Measurements from ENCODE around the gene AKR1C2. TPM values are rescaled to one million over a fixed set of nuclear protein-coding genes. Genes with fewer than 3 reads are reported as not detected.

The AKR1C2 gene
- total and polyA plus RNA-seq, 9 of the 15 experiments (the other 6 are each of a cell fraction or from before 2014, with no cell fraction given) = 13.8 to 74.0 (median 30.5) TPM

GRCh38 chr10:5035356-5035755 is 31.7 kb upstream of the AKR1C2 start:
- ATAC-seq = no peak
- CTCF ChIA-PET (ENCODE audit: low intra/inter-chr PET ratio) = no interaction called here
- in situ Hi-C loops (cut with MboI) (no loop called here), intact Hi-C loops (cut with micrococcal nuclease) (no loop called here)
- TF ChIP-seq THRB (CRISPR knock-in tag; conservative IDR thresholded peaks at IDR 0.05) (no peak), ZSCAN29 (IDR thresholded peaks at IDR 0.05) (no peak), ZNF778 (CRISPR knock-in tag; IDR thresholded peaks at IDR 0.05) (no peak), MTA3 (IDR thresholded peaks at IDR 0.05; ENCODE audit: borderline replicate concordance) (no peak), RBM15 (IDR thresholded peaks at IDR 0.05; ENCODE audit: insufficient read depth, low read length) (no peak), ZNF217 (CRISPR knock-in tag; IDR thresholded peaks at IDR 0.05) (no peak), CHD2 (IDR thresholded peaks at IDR 0.05; ENCODE audit: low read depth, low read length) (no peak), HEY1 (CRISPR knock-in tag; IDR thresholded peaks at IDR 0.05; ENCODE audit: borderline replicate concordance) (no peak), POLR2A (conservative IDR thresholded peaks at IDR 0.05) (no peak), TCF7L2 (IDR thresholded peaks at IDR 0.05; ENCODE audit: low read depth, low read length) (no peak), SMAD1 (IDR thresholded peaks at IDR 0.05; ENCODE audit: low read depth, low read length, partially characterized antibody) (no peak), HINFP (tag; conservative IDR thresholded peaks at IDR 0.05; ENCODE audit: low read depth) (no peak), TAF15 (IDR thresholded peaks at IDR 0.05; ENCODE audit: low read depth, low read length) (no peak), ZBTB12 (CRISPR knock-in tag; IDR thresholded peaks at IDR 0.05) (no peak), KDM4B (IDR thresholded peaks at IDR 0.05; ENCODE audit: borderline replicate concordance in 2 of 2, low read depth in 1 of 2) (no peak), ZBTB26 (CRISPR knock-in tag; IDR thresholded peaks at IDR 0.05) (no peak)
- no peak overlapping the region for H3K9ac ChIP-seq (ENCODE audit: insufficient read depth in 1 of 2, low read depth in 2 of 2, low read length in 2 of 2)
- BruUV-seq (replicated peaks) = no TSS peak
- no peak for FAIRE-seq
- no peaks in the 10 kb centered on the region for H3K36me3 ChIP-seq (ENCODE audit: control insufficient read depth, insufficient read depth, low read length)
- no peaks in the 10 kb centered on the region for H3K27me3 ChIP-seq (ENCODE audit: control insufficient read depth in 2 of 2, insufficient read depth in 2 of 2, low read length in 2 of 2)
- no peaks in the 10 kb centered on the region for H3K4me1 ChIP-seq (replicated peaks in 1 of 2; ENCODE audit: control insufficient read depth in 2 of 2, insufficient read depth in 2 of 2, low read length in 2 of 2)
- H3K9me1 ChIP-seq (ENCODE audit: control insufficient read depth, insufficient read depth, low read length) = no peaks in the 10 kb centered on the region
- no peaks in the 10 kb centered on the region for H4K20me1 ChIP-seq (replicated peaks; ENCODE audit: control insufficient read depth, insufficient read depth, low read length)
- no peak overlapping the region for H3K27ac ChIP-seq (ENCODE audit: extremely low read depth, low read depth, low read length)
- H3K9me3 ChIP-seq (replicated peaks; ENCODE audit: control insufficient read depth, insufficient read depth, low read depth, low read length) = peaks cover 23% of the 10 kb centered on the region
- no peak for DNase-seq (ENCODE audit: extremely low read depth in 1 of 4, low spot score in 3 of 4)
- no peak overlapping the region for H2AFZ ChIP-seq (ENCODE audit: low read depth, low read length)
- H3K79me2 ChIP-seq (ENCODE audit: control insufficient read depth, insufficient read depth, low read length) = no peaks in the 10 kb centered on the region
- no peak overlapping the region for H3K4me3 ChIP-seq
- H3K4me2 ChIP-seq (ENCODE audit: insufficient read depth, low read length) = no peak overlapping the region
- WGBS (ENCODE audit: insufficient coverage, low coverage, missing lambda C conversion rate) = 62% methylated on average over 10 of the region's 10 CpGs
- POLR2A ChIA-PET = no interaction called here

Measured in K562 (cell line).